Adipocyte (in vitro differentiated cells): ENCODE results near the gene HNMT.

Experiments used
- DNase-seq: peaks from one replicate; pipeline ENCODE4 v3.0.0-alpha.2; 2015; ENCODE audit warnings: low read depth
- H3K27me3 ChIP-seq: replicated peaks from 2 replicates; pipeline ENCODE4 v1.7.0; 2013; ENCODE audit warnings: mild to moderate bottlenecking, low read length, moderate library complexity; ENCODE audit not compliant: control insufficient read depth, insufficient read depth
- H3K36me3 ChIP-seq: 2 replicates; pipeline ENCODE4 v1.7.0; 2013; ENCODE audit warnings: low read length, mild to moderate bottlenecking, moderate library complexity; ENCODE audit not compliant: control insufficient read depth, insufficient read depth, severe bottlenecking
- H3K4me1 ChIP-seq: 2 replicates; pipeline ENCODE4 v1.7.0; 2013; ENCODE audit warnings: mild to moderate bottlenecking, low read length, moderate library complexity; ENCODE audit not compliant: control insufficient read depth, insufficient read depth
- H3K4me3 ChIP-seq: 2 replicates; pipeline ENCODE4 v1.7.0; 2013; ENCODE audit warnings: mild to moderate bottlenecking, low read length, moderate library complexity
- H3K9ac ChIP-seq: 2 replicates; pipeline ENCODE4 v1.7.0; 2013; ENCODE audit warnings: mild to moderate bottlenecking, low read length, moderate library complexity
- H3K9me3 ChIP-seq: 2 replicates; pipeline ENCODE4 v1.7.0; 2013; ENCODE audit warnings: mild to moderate bottlenecking, low read length, moderate library complexity; ENCODE audit not compliant: control insufficient read depth

Gene HNMT

GRCh38 chr2:137998503-137998902, 34.2 kb downstream of the HNMT start:
- peaks cover 9% of the 10 kb centered on the region for H3K9me3 ChIP-seq

GRCh38 chr2:137999273-137999672, 35.0 kb downstream of the HNMT start:
- H3K9me3 ChIP-seq: peaks cover 4% of the 10 kb centered on the region
- no peak overlapping the region for H3K4me3 ChIP-seq
- peaks cover 36% of the 10 kb centered on the region for H3K36me3 ChIP-seq
- H3K27me3 ChIP-seq: no peaks in the 10 kb centered on the region
- DNase-seq: no peak
- no peaks in the 10 kb centered on the region for H3K4me1 ChIP-seq
- no peak overlapping the region for H3K9ac ChIP-seq

More at GRCh38 chr2:137998503-137998902, 34.2 kb downstream of the HNMT start:
- Histone ChIP-seq H3K36me3 (peaks cover 28% of the 10 kb centered on the region), H3K9ac (no peak overlapping the region), H3K4me1 (no peaks in the 10 kb centered on the region), H3K27me3 (no peaks in the 10 kb centered on the region), H3K4me3 (no peak overlapping the region)
- DNase-seq: no peak

GRCh38 chr2:138000009-138000408, 35.7 kb downstream of the HNMT start:
- Histone ChIP-seq H3K4me1 (no peaks in the 10 kb centered on the region), H3K9ac (no peak overlapping the region), H3K27me3 (no peaks in the 10 kb centered on the region), H3K4me3 (no peak overlapping the region), H3K9me3 (peaks cover 4% of the 10 kb centered on the region), H3K36me3 (peaks cover 43% of the 10 kb centered on the region)
- DNase-seq: no peak

GRCh38 chr2:138000796-138001195, 36.5 kb downstream of the HNMT start:
- no peak for DNase-seq

GRCh38 chr2:138003411-138003810, 39.1 kb downstream of the HNMT start:
- Histone ChIP-seq H3K9me3 (peaks cover 4% of the 10 kb centered on the region), H3K36me3 (peaks cover 77% of the 10 kb centered on the region), H3K27me3 (no peaks in the 10 kb centered on the region), H3K9ac (no peak overlapping the region), H3K4me3 (no peak overlapping the region), H3K4me1 (no peaks in the 10 kb centered on the region)
- no peak for DNase-seq

More at GRCh38 chr2:138000796-138001195, 36.5 kb downstream of the HNMT start:
- Histone ChIP-seq H3K9me3 (peaks cover 4% of the 10 kb centered on the region), H3K9ac (no peak overlapping the region), H3K27me3 (no peaks in the 10 kb centered on the region), H3K36me3 (peaks cover 51% of the 10 kb centered on the region), H3K4me3 (no peak overlapping the region), H3K4me1 (no peaks in the 10 kb centered on the region)

GRCh38 chr2:138007431-138007830, 43.2 kb downstream of the HNMT start:
- no peaks in the 10 kb centered on the region for H3K9me3 ChIP-seq
- H3K4me1 ChIP-seq: no peaks in the 10 kb centered on the region

GRCh38 chr2:138009622-138010021, 45.3 kb downstream of the HNMT start:
- Histone ChIP-seq H3K4me1 (no peaks in the 10 kb centered on the region), H3K9ac (no peak overlapping the region), H3K9me3 (no peaks in the 10 kb centered on the region), H3K27me3 (no peaks in the 10 kb centered on the region), H3K36me3 (peaks cover 90% of the 10 kb centered on the region), H3K4me3 (no peak overlapping the region)
- DNase-seq: no peak

More at GRCh38 chr2:138007431-138007830, 43.2 kb downstream of the HNMT start:
- no peaks in the 10 kb centered on the region for H3K27me3 ChIP-seq
- no peak overlapping the region for H3K4me3 ChIP-seq
- H3K9ac ChIP-seq: no peak overlapping the region
- peaks cover 91% of the 10 kb centered on the region for H3K36me3 ChIP-seq
- no peak for DNase-seq

- Histone ChIP-seq H3K4me1 (no peaks in the 10 kb centered on the region), H3K27me3 (no peaks in the 10 kb centered on the region), H3K9me3 (no peaks in the 10 kb centered on the region), H3K9ac (no peak overlapping the region), H3K4me3 (no peak overlapping the region), H3K36me3 (peaks cover 85% of the 10 kb centered on the region)
- no peak for DNase-seq
Measured at GRCh38 chr2:138010890-138011289, 46.6 kb downstream of the HNMT start.

GRCh38 chr2:138012082-138012481, 47.8 kb downstream of the HNMT start:
- no peaks in the 10 kb centered on the region for H3K9me3 ChIP-seq
- no peak overlapping the region for H3K9ac ChIP-seq
- H3K4me1 ChIP-seq: no peaks in the 10 kb centered on the region
- no peak for DNase-seq
- H3K27me3 ChIP-seq: no peaks in the 10 kb centered on the region
- peaks cover 74% of the 10 kb centered on the region for H3K36me3 ChIP-seq
- H3K4me3 ChIP-seq: no peak overlapping the region

- Histone ChIP-seq H3K27me3 (no peaks in the 10 kb centered on the region), H3K9ac (no peak overlapping the region), H3K36me3 (peaks cover 66% of the 10 kb centered on the region), H3K4me1 (no peaks in the 10 kb centered on the region), H3K9me3 (no peaks in the 10 kb centered on the region), H3K4me3 (no peak overlapping the region)
- no peak for DNase-seq
Measured at GRCh38 chr2:138012968-138013367, 48.7 kb downstream of the HNMT start.

GRCh38 chr2:138013639-138014038, 49.4 kb downstream of the HNMT start:
- DNase-seq: no peak
- Histone ChIP-seq H3K9ac (no peak overlapping the region), H3K27me3 (no peaks in the 10 kb centered on the region)

GRCh38 chr2:138015494-138015893, 51.2 kb downstream of the HNMT start:
- no peaks in the 10 kb centered on the region for H3K9me3 ChIP-seq
- H3K36me3 ChIP-seq: peaks cover 41% of the 10 kb centered on the region
- H3K27me3 ChIP-seq: no peaks in the 10 kb centered on the region
- DNase-seq: no peak
- H3K4me1 ChIP-seq: peaks cover 13% of the 10 kb centered on the region
- H3K9ac ChIP-seq: no peak overlapping the region
- no peak overlapping the region for H3K4me3 ChIP-seq

More at GRCh38 chr2:138013639-138014038, 49.4 kb downstream of the HNMT start:
- no peak overlapping the region for H3K4me3 ChIP-seq
- no peaks in the 10 kb centered on the region for H3K9me3 ChIP-seq
- peaks cover 3% of the 10 kb centered on the region for H3K4me1 ChIP-seq
- H3K36me3 ChIP-seq: peaks cover 59% of the 10 kb centered on the region
